Neural cell (in vitro differentiated cells): ENCODE measurements around the gene FHOD1. TPM values are rescaled to one million over a fixed set of nuclear protein-coding genes. Genes with fewer than 3 reads are reported as not detected.
A peak's percentile ranks its signal among the peaks of the same experiment; 100 is the strongest.

Experiments
- H2AFZ ChIP-seq: fragments of 200-600, 300-800 bp; sonication (generic), shearing (Covaris generic); 2 replicates; pipeline ENCODE4 v1.6.0; 2014; ENCODE audit warnings: low read depth, mild to moderate bottlenecking, antibody characterized with exemption, low read length, moderate library complexity
- H3F3A ChIP-seq: fragments of 200-600 bp; shearing (Covaris generic); 2 replicates; pipeline ENCODE4 v1.6.1; 2016; ENCODE audit warnings: mild to moderate bottlenecking, moderate library complexity, mixed read lengths, antibody characterized with exemption, low read length; ENCODE audit not compliant: insufficient read depth, poor library complexity, severe bottlenecking
- H3K27ac ChIP-seq: fragments of 200-600, 300-800 bp; sonication (generic), shearing (Covaris generic); 2 replicates; pipeline ENCODE4 v1.5.1; 2014; ENCODE audit warnings: mild to moderate bottlenecking, low read length, moderate library complexity
- H3K27me3 ChIP-seq: fragments of 300-800, 200-600 bp; sonication (generic), shearing (Covaris generic); 2 replicates; pipeline ENCODE4 v1.6.0; 2014; ENCODE audit warnings: mild to moderate bottlenecking, low read depth, low read length, moderate library complexity; ENCODE audit not compliant: insufficient read depth
- H3K36me3 ChIP-seq: fragments of 300-800, 200-600 bp; sonication (generic), shearing (Covaris generic); 2 replicates; pipeline ENCODE4 v1.5.1; 2014; ENCODE audit warnings: mild to moderate bottlenecking, antibody characterized with exemption, low read length, moderate library complexity; ENCODE audit not compliant: insufficient read depth
- H3K4me2 ChIP-seq: fragments of 300-800, 200-600 bp; sonication (generic), shearing (Covaris generic); 2 replicates; pipeline ENCODE4 v1.6.0; 2014; ENCODE audit warnings: mild to moderate bottlenecking, low read length
- H3K4me3 ChIP-seq: fragments of 300-800, 200-600 bp; sonication (generic), shearing (Covaris generic); 2 replicates; pipeline ENCODE4 v1.5.1; 2014; ENCODE audit warnings: mild to moderate bottlenecking, low read length, moderate library complexity
- H3K79me2 ChIP-seq: fragments of 200-600 bp; shearing (Covaris generic); replicated peaks from 2 replicates; pipeline ENCODE4 v1.6.0; 2014; ENCODE audit warnings: mild to moderate bottlenecking, low read length, moderate library complexity; ENCODE audit not compliant: insufficient read depth
- H3K9ac ChIP-seq: fragments of 300-800, 200-600 bp; sonication (generic), shearing (Covaris generic); 2 replicates; pipeline ENCODE4 v1.6.1; 2016; ENCODE audit warnings: mild to moderate bottlenecking, low read length, mixed read lengths
- H3K9me2 ChIP-seq: fragments of 200-600 bp; shearing (Covaris generic); 2 replicates; pipeline ENCODE4 v1.6.1; 2016; ENCODE audit warnings: mild to moderate bottlenecking, low read length, mixed read lengths; ENCODE audit not compliant: insufficient read depth
- H3K9me3 ChIP-seq: fragments of 200-600, 300-800 bp; sonication (generic), shearing (Covaris generic); 2 replicates; pipeline ENCODE4 v1.6.1; 2016; ENCODE audit warnings: mild to moderate bottlenecking, mixed run types, low read length, moderate library complexity, mixed read lengths
- H4K20me1 ChIP-seq: fragments of 200-600 bp; shearing (Covaris generic); 2 replicates; pipeline ENCODE4 v1.6.1; 2016; ENCODE audit warnings: mild to moderate bottlenecking, mixed run types; ENCODE audit not compliant: insufficient read depth
- EP300 ChIP-seq: fragments of 450-650 bp; conservative IDR thresholded peaks from 2 replicates; pipeline ENCODE4 v1.6.1; 2014; ENCODE audit warnings: antibody characterized with exemption, mild to moderate bottlenecking, moderate library complexity; ENCODE audit not compliant: poor library complexity, severe bottlenecking
- EZH2 ChIP-seq: fragments of 200-600, 300-800 bp; shearing (Covaris generic), sonication (generic); IDR thresholded peaks from 2 replicates; pipeline ENCODE4 v1.6.1; 2014; ENCODE audit warnings: antibody characterized with exemption, low read length, borderline replicate concordance, mild to moderate bottlenecking; ENCODE audit not compliant: insufficient read depth, poor library complexity, severe bottlenecking
- MXI1 ChIP-seq: fragments of 450-650 bp; conservative IDR thresholded peaks from 2 replicates; pipeline ENCODE4 v1.6.1; 2014; ENCODE audit warnings: antibody characterized with exemption, mild to moderate bottlenecking; ENCODE audit not compliant: poor library complexity, severe bottlenecking
- POLR2AphosphoS5 ChIP-seq: IDR thresholded peaks from 2 replicates; pipeline ENCODE4 v1.6.1; 2012
- RAD21 ChIP-seq: fragments of 450-650 bp; conservative IDR thresholded peaks from 2 replicates; pipeline ENCODE4 v1.6.1; 2014; ENCODE audit warnings: antibody characterized with exemption, mild to moderate bottlenecking, moderate library complexity
- SMC3 ChIP-seq: fragments of 450-650 bp; conservative IDR thresholded peaks from 2 replicates; pipeline ENCODE4 v1.6.1; 2014; ENCODE audit warnings: antibody characterized with exemption, mild to moderate bottlenecking, moderate library complexity; ENCODE audit not compliant: poor library complexity
- TAF1 ChIP-seq: IDR thresholded peaks from 2 replicates; pipeline ENCODE4 v1.6.1; 2012; ENCODE audit warnings: low read depth
- polyA plus RNA-seq: library from polyadenylated mRNA; depleted of rRNA; stranded (reverse); fragments of >200 nt; gene quantifications from 2 replicates; pipeline ENCODE4 v1.2.3, GENCODE V29; 2014
- TF ChIP-seq, protein P1 (sequence below): fragments of 450-650 bp; IDR thresholded peaks from 2 replicates; pipeline ENCODE4 v1.5.1; 2014; ENCODE audit warnings: antibody characterized with exemption, mild to moderate bottlenecking, moderate library complexity; ENCODE audit not compliant: poor library complexity, severe bottlenecking
- TF ChIP-seq, protein P2 (sequence below): IDR thresholded peaks from 2 replicates; pipeline ENCODE4 v1.6.1; 2012; ENCODE audit warnings: borderline replicate concordance

The FHOD1 gene
- polyA plus RNA-seq, 1 donor from 2014 or later: 6.3 TPM

- peak within 1 kb of the TSS; percentile 94 for H3K9ac ChIP-seq
- H3F3A ChIP-seq: no peaks in the 10 kb centered on the region
These were observed 63.4 kb downstream of the FHOD1 start, which contains the start of gene MATCAP1 for GRCh38 chr16:67183627-67184452. Gene MATCAP1, minus strand, starts transcription at chr16:67183963. Its CDS starts 3,353 bp downstream, at chr16:67180610.

DNA sequence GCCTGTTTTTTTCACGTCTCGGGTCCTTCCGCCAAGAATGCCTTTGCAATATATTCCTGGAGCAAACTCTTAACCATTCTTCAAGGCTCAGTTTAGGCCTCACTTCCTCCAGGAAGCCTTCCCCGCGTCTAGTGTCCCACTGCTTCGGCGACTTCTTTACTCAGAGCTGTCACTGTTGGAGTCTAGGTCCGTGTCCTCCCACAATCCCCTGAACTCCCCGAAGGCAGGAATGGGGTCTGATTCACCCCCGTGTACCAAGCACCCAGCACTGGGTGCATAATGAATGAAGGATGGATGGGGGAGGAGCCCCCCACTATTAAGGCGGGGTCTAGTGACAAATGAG, 64.0 kb downstream of the FHOD1 start:
- TF ChIP-seq POLR2AphosphoS5: no peak
- no peak for TF ChIP-seq MXI1
- TF ChIP-seq EZH2: no peak
- no peak for TF ChIP-seq SMC3
- Histone ChIP-seq H3K27ac (peak overlapping the region; percentile 93), H3K9me2 (no peaks in the 10 kb centered on the region), H3K79me2 (peaks cover 24% of the 10 kb centered on the region), H4K20me1 (peaks cover 1% of the 10 kb centered on the region), H3K9ac (peak overlapping the region; percentile 94), H3K27me3 (peaks cover 14% of the 10 kb centered on the region), H2AFZ (peak overlapping the region; percentile 59), H3K4me3 (peak overlapping the region; percentile 91), H3K36me3 (no peaks in the 10 kb centered on the region), H3K4me2 (peak overlapping the region; percentile 76), H3K9me3 (no peaks in the 10 kb centered on the region), H3F3A (no peaks in the 10 kb centered on the region)

More at GRCh38 chr16:67183627-67184452, 63.4 kb downstream of the FHOD1 start, which contains the start of gene MATCAP1:
- H3K27ac ChIP-seq: peak within 1 kb of the TSS; percentile 93
- H3K9me3 ChIP-seq: no peaks in the 10 kb centered on the region
- H4K20me1 ChIP-seq: no peaks in the 10 kb centered on the region
- H3K4me2 ChIP-seq: peak within 1 kb of the TSS; percentile 76
- H3K9me2 ChIP-seq: no peaks in the 10 kb centered on the region
- peak within 1 kb of the TSS; percentile 59 for H2AFZ ChIP-seq
- TF ChIP-seq TAF1: peak; percentile 66
- peak; percentile 96 for TF ChIP-seq POLR2AphosphoS5
- TF ChIP-seq, protein P1, sequence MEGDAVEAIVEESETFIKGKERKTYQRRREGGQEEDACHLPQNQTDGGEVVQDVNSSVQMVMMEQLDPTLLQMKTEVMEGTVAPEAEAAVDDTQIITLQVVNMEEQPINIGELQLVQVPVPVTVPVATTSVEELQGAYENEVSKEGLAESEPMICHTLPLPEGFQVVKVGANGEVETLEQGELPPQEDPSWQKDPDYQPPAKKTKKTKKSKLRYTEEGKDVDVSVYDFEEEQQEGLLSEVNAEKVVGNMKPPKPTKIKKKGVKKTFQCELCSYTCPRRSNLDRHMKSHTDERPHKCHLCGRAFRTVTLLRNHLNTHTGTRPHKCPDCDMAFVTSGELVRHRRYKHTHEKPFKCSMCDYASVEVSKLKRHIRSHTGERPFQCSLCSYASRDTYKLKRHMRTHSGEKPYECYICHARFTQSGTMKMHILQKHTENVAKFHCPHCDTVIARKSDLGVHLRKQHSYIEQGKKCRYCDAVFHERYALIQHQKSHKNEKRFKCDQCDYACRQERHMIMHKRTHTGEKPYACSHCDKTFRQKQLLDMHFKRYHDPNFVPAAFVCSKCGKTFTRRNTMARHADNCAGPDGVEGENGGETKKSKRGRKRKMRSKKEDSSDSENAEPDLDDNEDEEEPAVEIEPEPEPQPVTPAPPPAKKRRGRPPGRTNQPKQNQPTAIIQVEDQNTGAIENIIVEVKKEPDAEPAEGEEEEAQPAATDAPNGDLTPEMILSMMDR: no peak
- TF ChIP-seq, protein P2, sequence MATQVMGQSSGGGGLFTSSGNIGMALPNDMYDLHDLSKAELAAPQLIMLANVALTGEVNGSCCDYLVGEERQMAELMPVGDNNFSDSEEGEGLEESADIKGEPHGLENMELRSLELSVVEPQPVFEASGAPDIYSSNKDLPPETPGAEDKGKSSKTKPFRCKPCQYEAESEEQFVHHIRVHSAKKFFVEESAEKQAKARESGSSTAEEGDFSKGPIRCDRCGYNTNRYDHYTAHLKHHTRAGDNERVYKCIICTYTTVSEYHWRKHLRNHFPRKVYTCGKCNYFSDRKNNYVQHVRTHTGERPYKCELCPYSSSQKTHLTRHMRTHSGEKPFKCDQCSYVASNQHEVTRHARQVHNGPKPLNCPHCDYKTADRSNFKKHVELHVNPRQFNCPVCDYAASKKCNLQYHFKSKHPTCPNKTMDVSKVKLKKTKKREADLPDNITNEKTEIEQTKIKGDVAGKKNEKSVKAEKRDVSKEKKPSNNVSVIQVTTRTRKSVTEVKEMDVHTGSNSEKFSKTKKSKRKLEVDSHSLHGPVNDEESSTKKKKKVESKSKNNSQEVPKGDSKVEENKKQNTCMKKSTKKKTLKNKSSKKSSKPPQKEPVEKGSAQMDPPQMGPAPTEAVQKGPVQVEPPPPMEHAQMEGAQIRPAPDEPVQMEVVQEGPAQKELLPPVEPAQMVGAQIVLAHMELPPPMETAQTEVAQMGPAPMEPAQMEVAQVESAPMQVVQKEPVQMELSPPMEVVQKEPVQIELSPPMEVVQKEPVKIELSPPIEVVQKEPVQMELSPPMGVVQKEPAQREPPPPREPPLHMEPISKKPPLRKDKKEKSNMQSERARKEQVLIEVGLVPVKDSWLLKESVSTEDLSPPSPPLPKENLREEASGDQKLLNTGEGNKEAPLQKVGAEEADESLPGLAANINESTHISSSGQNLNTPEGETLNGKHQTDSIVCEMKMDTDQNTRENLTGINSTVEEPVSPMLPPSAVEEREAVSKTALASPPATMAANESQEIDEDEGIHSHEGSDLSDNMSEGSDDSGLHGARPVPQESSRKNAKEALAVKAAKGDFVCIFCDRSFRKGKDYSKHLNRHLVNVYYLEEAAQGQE: no peak
- peak; percentile 85 for TF ChIP-seq MXI1
- peak; percentile 22 for TF ChIP-seq SMC3
- TF ChIP-seq EZH2: no peak
- no peak for TF ChIP-seq RAD21
- peak; percentile 69 for TF ChIP-seq EP300
- H3K4me3 ChIP-seq: peak within 1 kb of the TSS; percentile 91
- peaks cover 9% of the 10 kb centered on the region for H3K27me3 ChIP-seq
- H3K36me3 ChIP-seq: no peaks in the 10 kb centered on the region
- H3K79me2 ChIP-seq: peaks cover 24% of the 10 kb centered on the region
